ENCODE data around the gene LRIF1. TPM values are rescaled to one million over a fixed set of nuclear protein-coding genes. Genes with fewer than 3 reads are reported as not detected.

The LRIF1 gene
- total and polyA plus RNA-seq, 7 donors: 4.2 to 10.3 (median 6.0) TPM

DNA sequence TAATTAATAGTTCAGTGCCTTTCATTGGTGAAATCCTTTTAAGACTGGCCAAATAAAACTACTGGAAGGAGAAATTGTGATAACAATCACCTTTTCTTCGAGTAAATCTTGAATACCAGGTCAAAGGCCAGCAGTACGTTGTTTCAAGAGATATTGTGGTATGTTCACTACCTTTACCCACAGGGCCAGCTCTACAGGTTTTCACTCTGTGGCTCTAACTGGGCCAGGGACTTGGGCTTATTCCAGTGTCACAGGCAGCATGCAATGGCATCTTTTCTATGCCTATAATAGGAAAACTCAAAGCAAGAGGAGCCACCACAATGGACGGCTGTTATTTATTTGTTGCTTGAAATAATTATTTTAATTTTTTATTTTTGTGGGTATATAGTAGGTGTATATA is 26.8 kb upstream of the LRIF1 start:
- 68 to 79% methylated on average over 3 of the region's 3 CpGs for WGBS, 2 donors
- Histone ChIP-seq H3K4me1 (peaks cover 0 to 12% (median 0%) of the 10 kb centered on the region in 4 donors), H3K27me3 (no peaks in the 10 kb centered on the region), H3K9me3 (peaks cover 0 to 3% (median 0%) of the 10 kb centered on the region in 4 donors), H3K36me3 (no peaks in the 10 kb centered on the region), H3K4me3 (no peak overlapping the region), H3K27ac (no peak overlapping the region)
- TF ChIP-seq POLR2A (IDR thresholded peaks at IDR 0.05): no peak
- no peak for TF ChIP-seq POLR2AphosphoS5 (IDR thresholded peaks at IDR 0.05)
- TF ChIP-seq EP300 (IDR thresholded peaks at IDR 0.05): no peak
- TF ChIP-seq, protein P1, sequence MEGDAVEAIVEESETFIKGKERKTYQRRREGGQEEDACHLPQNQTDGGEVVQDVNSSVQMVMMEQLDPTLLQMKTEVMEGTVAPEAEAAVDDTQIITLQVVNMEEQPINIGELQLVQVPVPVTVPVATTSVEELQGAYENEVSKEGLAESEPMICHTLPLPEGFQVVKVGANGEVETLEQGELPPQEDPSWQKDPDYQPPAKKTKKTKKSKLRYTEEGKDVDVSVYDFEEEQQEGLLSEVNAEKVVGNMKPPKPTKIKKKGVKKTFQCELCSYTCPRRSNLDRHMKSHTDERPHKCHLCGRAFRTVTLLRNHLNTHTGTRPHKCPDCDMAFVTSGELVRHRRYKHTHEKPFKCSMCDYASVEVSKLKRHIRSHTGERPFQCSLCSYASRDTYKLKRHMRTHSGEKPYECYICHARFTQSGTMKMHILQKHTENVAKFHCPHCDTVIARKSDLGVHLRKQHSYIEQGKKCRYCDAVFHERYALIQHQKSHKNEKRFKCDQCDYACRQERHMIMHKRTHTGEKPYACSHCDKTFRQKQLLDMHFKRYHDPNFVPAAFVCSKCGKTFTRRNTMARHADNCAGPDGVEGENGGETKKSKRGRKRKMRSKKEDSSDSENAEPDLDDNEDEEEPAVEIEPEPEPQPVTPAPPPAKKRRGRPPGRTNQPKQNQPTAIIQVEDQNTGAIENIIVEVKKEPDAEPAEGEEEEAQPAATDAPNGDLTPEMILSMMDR (IDR thresholded peaks at IDR 0.05): no peak
- no peak for DNase-seq
- intact Hi-C loops (cut with DNase I): no loop called here

GRCh38 chr1:110986407-110986891 is 22.7 kb upstream of the LRIF1 start:
- Histone ChIP-seq H3K4me3 (no peak overlapping the region), H3K27ac (no peak overlapping the region), H3K36me3 (no peaks in the 10 kb centered on the region), H3K9me3 (peaks cover 0 to 8% (median 2%) of the 10 kb centered on the region in 4 donors), H3K27me3 (no peaks in the 10 kb centered on the region), H3K4me1 (peaks cover 0 to 12% (median 0%) of the 10 kb centered on the region in 4 donors)
- intact Hi-C loops (cut with DNase I): no loop called here
- DNase-seq: no peak
- TF ChIP-seq POLR2A (IDR thresholded peaks at IDR 0.05) (no peak), EP300 (IDR thresholded peaks at IDR 0.05) (no peak), POLR2AphosphoS5 (IDR thresholded peaks at IDR 0.05) (peak in 2 of 4 donors; percentile 68 to 75)

DNA sequence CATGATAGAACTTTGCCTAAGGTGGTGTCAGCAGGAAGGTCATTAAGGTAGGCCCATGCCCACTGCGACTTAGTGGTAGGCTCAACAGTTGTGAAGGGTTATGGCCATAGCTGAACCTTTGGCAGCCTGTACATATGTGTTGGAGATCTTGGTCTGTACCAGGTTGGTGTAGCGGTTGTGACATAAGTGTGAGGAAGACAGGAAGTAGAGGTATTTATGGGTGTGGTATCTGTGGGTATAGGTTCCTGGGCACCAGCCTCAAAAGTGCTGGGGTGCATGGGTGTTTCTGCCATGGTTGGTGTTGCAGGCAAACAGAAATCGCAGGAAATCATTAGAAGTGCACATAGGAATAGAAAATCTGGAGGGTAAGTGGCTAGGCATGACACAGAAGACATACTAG is 18.6 kb upstream of the LRIF1 start:
- TF ChIP-seq POLR2AphosphoS5 (IDR thresholded peaks at IDR 0.05) (no peak), EP300 (IDR thresholded peaks at IDR 0.05) (no peak), POLR2A (IDR thresholded peaks at IDR 0.05) (no peak)
- TF ChIP-seq, protein P1 (IDR thresholded peaks at IDR 0.05): no peak
- intact Hi-C loops (cut with DNase I): no loop called here
- H3K27ac ChIP-seq: no peak overlapping the region
- WGBS, 2 donors: 61 to 67% methylated on average over 3 of the region's 3 CpGs
- H3K9me3 ChIP-seq: peaks cover 0 to 8% (median 6%) of the 10 kb centered on the region in 4 donors
- H3K4me1 ChIP-seq: peaks cover 0 to 12% (median 0%) of the 10 kb centered on the region in 4 donors
- H3K4me3 ChIP-seq: no peak overlapping the region
- DNase-seq: no peak
- H3K27me3 ChIP-seq: no peaks in the 10 kb centered on the region
- H3K36me3 ChIP-seq: no peaks in the 10 kb centered on the region

GRCh38 chr1:110979154-110979553 is 15.4 kb upstream of the LRIF1 start:
- 81 to 94% methylated on average over 2 of the region's 2 CpGs for WGBS, 2 donors
- Histone ChIP-seq H3K4me3 (no peak overlapping the region), H3K4me1 (no peaks in the 10 kb centered on the region), H3K9me3 (peaks cover 0 to 8% (median 5%) of the 10 kb centered on the region in 4 donors), H3K27me3 (no peaks in the 10 kb centered on the region), H3K36me3 (no peaks in the 10 kb centered on the region), H3K27ac (no peak overlapping the region)
- DNase-seq: no peak
- TF ChIP-seq EP300 (IDR thresholded peaks at IDR 0.05): no peak
- TF ChIP-seq, protein P1 (IDR thresholded peaks at IDR 0.05): no peak
- intact Hi-C loops (cut with DNase I): no loop called here

- H3K9me3 ChIP-seq: peaks cover 0 to 6% (median 2%) of the 10 kb centered on the region in 4 donors
- no peaks in the 10 kb centered on the region for H3K27me3 ChIP-seq
- intact Hi-C loops (cut with DNase I): no loop called here
- DNase-seq: no peak
- no peak overlapping the region for H3K4me3 ChIP-seq
- WGBS, 2 donors: 94 to 95% methylated on average over 3 of the region's 3 CpGs
- H3K36me3 ChIP-seq: no peaks in the 10 kb centered on the region
- no peaks in the 10 kb centered on the region for H3K4me1 ChIP-seq
- H3K27ac ChIP-seq: no peak overlapping the region
- TF ChIP-seq POLR2AphosphoS5 (IDR thresholded peaks at IDR 0.05): no peak
- TF ChIP-seq, protein P1 (IDR thresholded peaks at IDR 0.05): no peak
- no peak for TF ChIP-seq POLR2A (IDR thresholded peaks at IDR 0.05)
Measured at GRCh38 chr1:110976089-110976488, 12.4 kb upstream of the LRIF1 start.
